Measurements from ENCODE around the gene ACADVL.
"Not testable (repeated sequence)": the region's sequence is repeated elsewhere in the genome, so short reads cannot be mapped to it uniquely, and the experiment has no call there.

The ACADVL gene

GRCh38 chr17:7234083-7234951 is 14.6 kb downstream of the ACADVL start, which contains the start of gene DVL2:
Gene DVL2, minus strand, starts transcription at chr17:7234517. Its CDS starts 255 bp downstream, at chr17:7234262.
- DNase-seq (ENCODE audit: low spot score): peak; percentile 96

- no peak for DNase-seq (ENCODE audit: low spot score)
Measured at GRCh38 chr17:7235693-7236665, 16.2 kb downstream of the ACADVL start.

GRCh38 chr17:7236808-7237207 is 17.1 kb downstream of the ACADVL start:
- DNase-seq (ENCODE audit: low spot score): no peak

- DNase-seq (ENCODE audit: low spot score): no peak
Measured at GRCh38 chr17:7237266-7237760, 17.6 kb downstream of the ACADVL start.

GRCh38 chr17:7237761-7238419 is 18.2 kb downstream of the ACADVL start:
- peak; percentile 55 for DNase-seq (ENCODE audit: low spot score)

- no peak for DNase-seq (ENCODE audit: low spot score)
Measured at GRCh38 chr17:7238420-7239090, 18.8 kb downstream of the ACADVL start.

GRCh38 chr17:7239091-7240027 is 19.6 kb downstream of the ACADVL start, which contains the start of gene PHF23:
Gene PHF23, minus strand, starts transcription at chr17:7239457. Its CDS starts 178 bp downstream, at chr17:7239279.
- DNase-seq (ENCODE audit: low spot score): peak; percentile 100

GRCh38 chr17:7240375-7240774 is 20.6 kb downstream of the ACADVL start:
- DNase-seq (ENCODE audit: low spot score): no peak

GRCh38 chr17:7241090-7241733 is 21.5 kb downstream of the ACADVL start:
- no peak for DNase-seq (ENCODE audit: low spot score)

GRCh38 chr17:7241783-7242716 is 22.3 kb downstream of the ACADVL start, which contains the start of gene GABARAP:
Gene GABARAP, minus strand, starts transcription at chr17:7242449. Its CDS starts 119 bp downstream, at chr17:7242330.
- DNase-seq (ENCODE audit: low spot score): peak; percentile 91

- DNase-seq (ENCODE audit: low spot score): peak; percentile 98
Measured at GRCh38 chr17:7242717-7243452, 23.1 kb downstream of the ACADVL start.

GRCh38 chr17:7243453-7243729 is 23.7 kb downstream of the ACADVL start:
- DNase-seq (ENCODE audit: low spot score): no peak

- not testable (repeated sequence) for DNase-seq (ENCODE audit: low spot score)
Measured at GRCh38 chr17:7243838-7244237, 24.1 kb downstream of the ACADVL start.

- no peak for DNase-seq (ENCODE audit: low spot score)
Measured at GRCh38 chr17:7246779-7247178, 27.0 kb downstream of the ACADVL start.

- DNase-seq (ENCODE audit: low spot score): no peak
Measured at GRCh38 chr17:7248796-7249195, 29.1 kb downstream of the ACADVL start.

GRCh38 chr17:7249214-7249613 is 29.5 kb downstream of the ACADVL start:
- no peak for DNase-seq (ENCODE audit: low spot score)

- DNase-seq (ENCODE audit: low spot score): no peak
Measured at GRCh38 chr17:7249830-7250229, 30.1 kb downstream of the ACADVL start.
